ENCODE results near the gene SHTN1. TPM values are rescaled to one million over a fixed set of nuclear protein-coding genes. Genes with fewer than 3 reads are reported as not detected.

The SHTN1 gene
- total RNA-seq, 1 experiment from 2014 or later: 39.9 TPM

DNA sequence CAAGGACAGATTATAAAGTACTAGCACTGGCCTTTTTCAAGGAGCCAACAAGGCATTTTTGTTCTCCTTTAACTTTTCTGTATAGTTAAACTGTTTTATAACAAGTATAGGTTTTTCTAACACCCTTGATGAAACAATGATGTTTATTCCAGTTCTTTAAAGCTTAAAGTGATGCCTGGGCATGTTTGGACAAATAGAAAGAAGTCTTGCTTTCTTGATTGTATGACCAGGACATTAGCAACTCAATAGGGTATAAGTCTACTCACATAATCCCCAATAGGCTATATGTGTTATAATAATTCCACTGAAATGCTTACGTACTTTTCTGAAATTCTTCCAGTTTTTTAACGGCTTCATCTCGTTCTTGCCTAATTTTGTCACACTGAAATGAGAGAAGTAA lies 36.7 kb downstream of the SHTN1 start:
- Histone ChIP-seq H3K9me3 (ENCODE audit: low read depth, low read length, poor library complexity, severe bottlenecking) (no peaks in the 10 kb centered on the region), H3K36me3 (ENCODE audit: insufficient read depth, low read length, poor library complexity, severe bottlenecking) (peaks cover 11% of the 10 kb centered on the region), H3K27me3 (replicated peaks; ENCODE audit: insufficient read depth, low read depth, low read length, poor library complexity) (no peaks in the 10 kb centered on the region), H3K4me3 (ENCODE audit: low read depth, low read length, poor library complexity, severe bottlenecking) (no peak overlapping the region), H3K4me1 (ENCODE audit: insufficient read depth, low read length, poor library complexity, severe bottlenecking) (peaks cover 1% of the 10 kb centered on the region), H3K27ac (ENCODE audit: low read depth, low read length, poor library complexity, severe bottlenecking) (no peak overlapping the region)
- BruUV-seq (replicated peaks): no TSS peak
- POLR2A ChIA-PET (ENCODE audit: low non-redundant PET): no interaction called here
- TF ChIP-seq, protein P1, sequence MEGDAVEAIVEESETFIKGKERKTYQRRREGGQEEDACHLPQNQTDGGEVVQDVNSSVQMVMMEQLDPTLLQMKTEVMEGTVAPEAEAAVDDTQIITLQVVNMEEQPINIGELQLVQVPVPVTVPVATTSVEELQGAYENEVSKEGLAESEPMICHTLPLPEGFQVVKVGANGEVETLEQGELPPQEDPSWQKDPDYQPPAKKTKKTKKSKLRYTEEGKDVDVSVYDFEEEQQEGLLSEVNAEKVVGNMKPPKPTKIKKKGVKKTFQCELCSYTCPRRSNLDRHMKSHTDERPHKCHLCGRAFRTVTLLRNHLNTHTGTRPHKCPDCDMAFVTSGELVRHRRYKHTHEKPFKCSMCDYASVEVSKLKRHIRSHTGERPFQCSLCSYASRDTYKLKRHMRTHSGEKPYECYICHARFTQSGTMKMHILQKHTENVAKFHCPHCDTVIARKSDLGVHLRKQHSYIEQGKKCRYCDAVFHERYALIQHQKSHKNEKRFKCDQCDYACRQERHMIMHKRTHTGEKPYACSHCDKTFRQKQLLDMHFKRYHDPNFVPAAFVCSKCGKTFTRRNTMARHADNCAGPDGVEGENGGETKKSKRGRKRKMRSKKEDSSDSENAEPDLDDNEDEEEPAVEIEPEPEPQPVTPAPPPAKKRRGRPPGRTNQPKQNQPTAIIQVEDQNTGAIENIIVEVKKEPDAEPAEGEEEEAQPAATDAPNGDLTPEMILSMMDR (conservative IDR thresholded peaks at IDR 0.05; ENCODE audit: low read depth, low read length): no peak
- TF ChIP-seq EZH2 (IDR thresholded peaks at IDR 0.05; ENCODE audit: borderline replicate concordance, low read depth, low read length, poor library complexity, severe bottlenecking): no peak
- CTCF ChIA-PET: no interaction called here
- intact Hi-C loops (cut with micrococcal nuclease; ENCODE audit: unreplicated experiment): no loop called here
- no peak for DNase-seq (ENCODE audit: low spot score)

DNA sequence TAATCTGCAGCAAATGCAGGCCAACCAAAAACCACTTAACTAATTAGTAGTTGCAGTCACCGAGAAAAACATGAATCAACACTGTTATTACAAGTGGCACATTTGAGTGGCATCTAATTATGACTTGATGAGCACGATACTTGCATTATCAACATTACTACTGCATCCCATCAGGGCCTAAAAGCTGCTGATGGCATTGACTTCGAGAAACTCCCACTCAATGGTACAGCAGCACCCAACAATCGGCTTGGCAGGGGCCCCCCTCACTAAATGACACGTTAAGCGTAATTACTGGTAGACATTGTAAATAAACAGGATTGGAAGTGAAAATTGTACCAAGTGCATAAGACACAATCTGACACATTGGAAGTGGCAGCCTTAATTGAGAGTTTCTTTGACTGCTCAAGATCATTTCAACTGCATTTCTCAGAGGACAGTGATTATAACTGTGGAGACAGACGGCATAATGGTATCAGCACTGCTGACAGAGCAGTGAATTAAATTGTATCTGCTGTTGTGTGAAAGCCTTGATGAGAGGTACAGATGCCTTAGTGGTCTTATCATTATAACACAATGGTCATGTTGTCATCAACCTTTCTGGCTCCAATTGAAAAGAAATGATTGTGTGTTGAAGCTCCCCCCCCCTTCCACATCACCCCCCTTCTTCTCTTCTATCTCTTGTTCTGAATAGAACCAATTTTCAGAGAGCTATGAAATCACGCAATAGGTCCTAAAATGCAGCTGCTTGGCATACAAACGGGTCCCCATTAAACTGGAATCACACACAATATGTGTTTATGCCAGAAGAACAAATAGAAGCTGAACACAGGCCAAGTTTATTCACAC lies 43.4 kb downstream of the SHTN1 start:
- TF ChIP-seq EZH2 (IDR thresholded peaks at IDR 0.05; ENCODE audit: borderline replicate concordance, low read depth, low read length, poor library complexity, severe bottlenecking): no peak
- TF ChIP-seq, protein P1 (conservative IDR thresholded peaks at IDR 0.05; ENCODE audit: low read depth, low read length): no peak
- CTCF ChIA-PET: no interaction called here
- Histone ChIP-seq H3K4me1 (ENCODE audit: insufficient read depth, low read length, poor library complexity, severe bottlenecking) (peaks cover 17% of the 10 kb centered on the region), H3K36me3 (ENCODE audit: insufficient read depth, low read length, poor library complexity, severe bottlenecking) (no peaks in the 10 kb centered on the region), H3K27ac (ENCODE audit: low read depth, low read length, poor library complexity, severe bottlenecking) (no peak overlapping the region), H3K27me3 (replicated peaks; ENCODE audit: insufficient read depth, low read depth, low read length, poor library complexity) (no peaks in the 10 kb centered on the region), H3K4me3 (ENCODE audit: low read depth, low read length, poor library complexity, severe bottlenecking) (no peak overlapping the region), H3K9me3 (ENCODE audit: low read depth, low read length, poor library complexity, severe bottlenecking) (no peaks in the 10 kb centered on the region)
- no TSS peak for BruUV-seq (replicated peaks)
- intact Hi-C loops (cut with micrococcal nuclease; ENCODE audit: unreplicated experiment): no loop called here
- POLR2A ChIA-PET (ENCODE audit: low non-redundant PET): no interaction called here
- no peak for DNase-seq (ENCODE audit: low spot score)

DNA sequence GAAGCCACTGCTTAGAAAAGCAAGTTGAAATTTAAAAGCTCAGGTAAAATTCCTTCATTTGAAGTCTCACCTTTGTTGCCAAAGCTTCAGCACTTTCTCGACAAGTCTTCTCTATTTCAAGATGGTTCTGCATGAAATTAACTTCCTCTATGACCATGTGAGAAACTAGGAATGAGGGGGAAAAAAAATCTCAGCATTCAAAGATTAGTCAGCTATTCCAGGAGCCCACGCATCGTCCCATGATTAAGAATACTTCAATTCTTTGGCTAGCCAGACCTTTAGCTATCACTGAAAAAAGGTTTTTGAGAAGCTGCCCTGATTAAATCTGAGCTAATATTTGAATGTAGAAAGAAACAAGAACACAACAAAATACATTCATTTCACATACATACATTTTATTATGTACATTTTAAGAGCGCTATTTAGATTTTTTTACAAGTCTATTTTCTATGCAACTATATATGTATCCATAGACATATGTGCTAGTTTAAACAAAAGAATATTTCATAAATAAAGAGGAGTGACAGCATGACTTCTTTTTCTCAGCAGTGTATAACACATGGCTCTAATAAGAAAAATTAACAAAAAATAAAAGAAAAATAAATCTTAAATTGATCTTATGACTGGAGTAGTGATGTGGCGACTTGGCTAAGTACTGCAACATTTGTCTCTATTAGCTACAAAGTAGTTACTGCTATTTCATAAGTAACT lies 44.8 kb downstream of the SHTN1 start:
- no peak for TF ChIP-seq EZH2 (IDR thresholded peaks at IDR 0.05; ENCODE audit: borderline replicate concordance, low read depth, low read length, poor library complexity, severe bottlenecking)
- TF ChIP-seq, protein P1 (conservative IDR thresholded peaks at IDR 0.05; ENCODE audit: low read depth, low read length): no peak
- ChIA-PET POLR2A (ENCODE audit: low non-redundant PET) (no interaction called here), CTCF (interaction anchor here (0.6 kb wide), 1 partner anchor 197 kb away, joined by 10 read pairs; no protein-coding TSS in a partner anchor)
- peaks cover 17% of the 10 kb centered on the region for H3K4me1 ChIP-seq (ENCODE audit: insufficient read depth, low read length, poor library complexity, severe bottlenecking)
- DNase-seq (ENCODE audit: low spot score): no peak
- no peaks in the 10 kb centered on the region for H3K36me3 ChIP-seq (ENCODE audit: insufficient read depth, low read length, poor library complexity, severe bottlenecking)
- H3K27me3 ChIP-seq (replicated peaks; ENCODE audit: insufficient read depth, low read depth, low read length, poor library complexity): no peaks in the 10 kb centered on the region
- intact Hi-C loops (cut with micrococcal nuclease; ENCODE audit: unreplicated experiment): no loop called here
- H3K27ac ChIP-seq (ENCODE audit: low read depth, low read length, poor library complexity, severe bottlenecking): no peak overlapping the region
- no TSS peak for BruUV-seq (replicated peaks)
- no peak overlapping the region for H3K4me3 ChIP-seq (ENCODE audit: low read depth, low read length, poor library complexity, severe bottlenecking)
- no peaks in the 10 kb centered on the region for H3K9me3 ChIP-seq (ENCODE audit: low read depth, low read length, poor library complexity, severe bottlenecking)
